ENCODE results near the gene BRS3. TPM values are rescaled to one million over a fixed set of nuclear protein-coding genes. Genes with fewer than 3 reads are reported as not detected.

BRS3 gene
- total and polyA plus RNA-seq, 2 experiments from 2014 or later = not detected

DNA sequence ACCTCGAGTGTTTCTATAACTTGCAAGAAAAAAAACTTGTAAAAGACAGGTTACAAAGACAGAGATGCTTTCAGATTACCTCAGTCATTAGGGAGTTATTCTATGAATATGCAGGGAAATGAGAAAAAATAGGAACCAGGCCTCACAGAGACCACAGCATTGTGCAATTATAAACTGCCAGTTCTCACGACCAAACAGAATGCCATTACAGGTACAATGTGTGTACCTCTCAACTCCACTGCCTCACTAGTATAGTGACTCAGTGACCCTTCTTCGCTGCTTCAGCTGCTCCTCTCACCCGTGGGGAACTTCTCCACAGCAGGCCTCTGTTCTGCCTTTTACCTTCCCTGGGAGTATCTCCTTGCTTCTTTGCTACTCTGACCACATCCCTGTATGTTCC is 7.3 kb downstream of the BRS3 start:
- Mint-ChIP-seq H3K36me3 (ENCODE audit: low read depth) (peaks cover 4% of the 10 kb centered on the region; the same call in 2 of the 3 replicates), H3K9me3 (no peaks in the 10 kb centered on the region; the same call in 2 of the 3 replicates), H3K4me3 (no peak overlapping the region), H3K27me3 (ENCODE audit: insufficient read depth, low read depth, poor library complexity) (no peaks in the 10 kb centered on the region), H3K27ac (no peak overlapping the region), H3K4me1 (peaks cover 7% of the 10 kb centered on the region; the same call in 2 of the 3 replicates)
- Histone ChIP-seq H3F3A (replicated peaks; ENCODE audit: low read depth) (no peaks in the 10 kb centered on the region), H3K27me3 (ENCODE audit: insufficient read depth) (no peaks in the 10 kb centered on the region), H3K27ac (ENCODE audit: low read depth) (no peak overlapping the region), H3K4me2 (no peak overlapping the region), H2AFZ (no peak overlapping the region), H4K20me1 (replicated peaks; ENCODE audit: insufficient read depth) (0 out of 2 replicates have a peak, but pooled peaks cover 3% of the 10 kb centered on the region), H3K4me3 (no peak overlapping the region), H3K36me3 (ENCODE audit: insufficient read depth) (peaks cover under 1% of the 10 kb centered on the region; the same call in 1 of the 2 replicates), H3K4me1 (ENCODE audit: insufficient read depth) (no peaks in the 10 kb centered on the region), H3K79me2 (replicated peaks; ENCODE audit: insufficient read depth) (peaks cover 22% of the 10 kb centered on the region), H3K9me2 (ENCODE audit: insufficient read depth) (no peaks in the 10 kb centered on the region)
- ATAC-seq = no peak
- no peak for DNase-seq (ENCODE audit: low spot score)
- TF ChIP-seq, protein P1, sequence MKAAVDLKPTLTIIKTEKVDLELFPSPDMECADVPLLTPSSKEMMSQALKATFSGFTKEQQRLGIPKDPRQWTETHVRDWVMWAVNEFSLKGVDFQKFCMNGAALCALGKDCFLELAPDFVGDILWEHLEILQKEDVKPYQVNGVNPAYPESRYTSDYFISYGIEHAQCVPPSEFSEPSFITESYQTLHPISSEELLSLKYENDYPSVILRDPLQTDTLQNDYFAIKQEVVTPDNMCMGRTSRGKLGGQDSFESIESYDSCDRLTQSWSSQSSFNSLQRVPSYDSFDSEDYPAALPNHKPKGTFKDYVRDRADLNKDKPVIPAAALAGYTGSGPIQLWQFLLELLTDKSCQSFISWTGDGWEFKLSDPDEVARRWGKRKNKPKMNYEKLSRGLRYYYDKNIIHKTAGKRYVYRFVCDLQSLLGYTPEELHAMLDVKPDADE (IDR thresholded peaks at IDR 0.05) = no peak
- TF ChIP-seq POLR2AphosphoS5 (IDR thresholded peaks at IDR 0.05; ENCODE audit: low read depth) = no peak
- TF ChIP-seq CREB1 (CRISPR knock-in tag; IDR thresholded peaks at IDR 0.05; ENCODE audit: low read depth) = no peak
- TF ChIP-seq, protein P2, sequence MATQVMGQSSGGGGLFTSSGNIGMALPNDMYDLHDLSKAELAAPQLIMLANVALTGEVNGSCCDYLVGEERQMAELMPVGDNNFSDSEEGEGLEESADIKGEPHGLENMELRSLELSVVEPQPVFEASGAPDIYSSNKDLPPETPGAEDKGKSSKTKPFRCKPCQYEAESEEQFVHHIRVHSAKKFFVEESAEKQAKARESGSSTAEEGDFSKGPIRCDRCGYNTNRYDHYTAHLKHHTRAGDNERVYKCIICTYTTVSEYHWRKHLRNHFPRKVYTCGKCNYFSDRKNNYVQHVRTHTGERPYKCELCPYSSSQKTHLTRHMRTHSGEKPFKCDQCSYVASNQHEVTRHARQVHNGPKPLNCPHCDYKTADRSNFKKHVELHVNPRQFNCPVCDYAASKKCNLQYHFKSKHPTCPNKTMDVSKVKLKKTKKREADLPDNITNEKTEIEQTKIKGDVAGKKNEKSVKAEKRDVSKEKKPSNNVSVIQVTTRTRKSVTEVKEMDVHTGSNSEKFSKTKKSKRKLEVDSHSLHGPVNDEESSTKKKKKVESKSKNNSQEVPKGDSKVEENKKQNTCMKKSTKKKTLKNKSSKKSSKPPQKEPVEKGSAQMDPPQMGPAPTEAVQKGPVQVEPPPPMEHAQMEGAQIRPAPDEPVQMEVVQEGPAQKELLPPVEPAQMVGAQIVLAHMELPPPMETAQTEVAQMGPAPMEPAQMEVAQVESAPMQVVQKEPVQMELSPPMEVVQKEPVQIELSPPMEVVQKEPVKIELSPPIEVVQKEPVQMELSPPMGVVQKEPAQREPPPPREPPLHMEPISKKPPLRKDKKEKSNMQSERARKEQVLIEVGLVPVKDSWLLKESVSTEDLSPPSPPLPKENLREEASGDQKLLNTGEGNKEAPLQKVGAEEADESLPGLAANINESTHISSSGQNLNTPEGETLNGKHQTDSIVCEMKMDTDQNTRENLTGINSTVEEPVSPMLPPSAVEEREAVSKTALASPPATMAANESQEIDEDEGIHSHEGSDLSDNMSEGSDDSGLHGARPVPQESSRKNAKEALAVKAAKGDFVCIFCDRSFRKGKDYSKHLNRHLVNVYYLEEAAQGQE (IDR thresholded peaks at IDR 0.05; ENCODE audit: unreplicated experiment) = no peak
- TF ChIP-seq NANOG (IDR thresholded peaks at IDR 0.05; ENCODE audit: borderline replicate concordance) = no peak
- no peak for TF ChIP-seq STAT1 (IDR thresholded peaks at IDR 0.05; ENCODE audit: unreplicated experiment)
- TF ChIP-seq CTCF (conservative IDR thresholded peaks at IDR 0.05; ENCODE audit: low read depth in 2 of 2) = no peak
- TF ChIP-seq ZNF114 (CRISPR knock-in tag; IDR thresholded peaks at IDR 0.05) = no peak
